K562 (cell line): ENCODE measurements around the gene GSK3B. TPM values are rescaled to one million over a fixed set of nuclear protein-coding genes. Genes with fewer than 3 reads are reported as not detected.

Experiments
- ELF1 ChIP-seq: fragments of 200-800 bp; sonication (Bioruptor generic); IDR thresholded peaks from 2 replicates; pipeline ENCODE4 v1.6.1; 2016; ENCODE audit warnings: missing genetic modification characterization, missing compliant biosample characterization
- HNRNPH1 ChIP-seq: fragments of 200-400 bp; formaldehyde crosslinking; optimal IDR thresholded peaks from 2 replicates; pipeline ENCODE3; 2017; ENCODE audit warnings: low read depth, mild to moderate bottlenecking, low read length, moderate library complexity
- KDM4B ChIP-seq, 2 experiments: fragments of 450-650 bp in 1 of 2; sonication (generic) in 1 of 2; IDR thresholded peaks; 2 replicates each; pipeline ENCODE4 v1.6.1; 2016 to 2017; ENCODE audit warnings: borderline replicate concordance in 2 of 2, antibody characterized with exemption in 1 of 2, low read depth in 1 of 2, mild to moderate bottlenecking in 1 of 2
- NFRKB ChIP-seq: fragments of 450-650 bp; IDR thresholded peaks from 2 replicates; pipeline ENCODE4 v1.6.1; 2016; ENCODE audit warnings: low read depth
- PRPF4 ChIP-seq: fragments of 200-400 bp; formaldehyde crosslinking; IDR thresholded peaks from one replicate; pipeline ENCODE4 v1.6.1; 2017; ENCODE audit warnings: low read length, low read depth, mild to moderate bottlenecking; ENCODE audit not compliant: insufficient read depth, poor library complexity, severe bottlenecking
- SUPT5H ChIP-seq: fragments of 450-650 bp; IDR thresholded peaks from 2 replicates; pipeline ENCODE4 v1.6.1; 2016
- ZC3H4 ChIP-seq: sonication (generic); formaldehyde crosslinking; IDR thresholded peaks from 2 replicates; pipeline ENCODE4 v1.9.0; 2021; ENCODE audit warnings: missing genetic modification reagents, borderline replicate concordance
- ZNF444 ChIP-seq: fragments of 250-450 bp; sonication (Bioruptor Pico); IDR thresholded peaks from 2 replicates; pipeline ENCODE4 v1.4.0; 2020; ENCODE audit warnings: mild to moderate bottlenecking, moderate library complexity
- polyA plus RNA-seq, 8 experiments: library from polyadenylated mRNA; depleted of rRNA in 4 of 8; stranded (reverse) in 5 of 8; unstranded in 3 of 8; fragments of >200 nt; fragmentation: Nextera tagmentation in 2 of 8; fragmentation: Illumina TruSeq in 1 of 8; extraction: Ambion mirVana in 2 of 8; extraction: Trizol in 1 of 8; gene quantifications; 2 replicates each; pipeline versions ENCODE4 v1.2.1 to v1.2.3, GENCODE V29; 2011 to 2014; ENCODE audit warnings: inconsistent platforms in 1 of 8, missing spikeins in 1 of 8
- total RNA-seq, 7 experiments: library from RNA; depleted of rRNA in 6 of 7; stranded (reverse); fragments of >200 nt in 6 of 7; fragmentation: Illumina TruSeq in 2 of 7; extraction: Trizol in 2 of 7; gene quantifications; 2 replicates each; pipeline versions ENCODE4 v1.2.1 to v1.2.3, GENCODE V29; 2011 to 2021; ENCODE audit warnings: low replicate concordance in 1 of 7
- TF ChIP-seq, protein P1 (sequence below): sonication (generic); formaldehyde crosslinking; IDR thresholded peaks from 2 replicates; pipeline ENCODE4 v1.8.0; 2022; ENCODE audit warnings: missing genetic modification reagents, mild to moderate bottlenecking, moderate library complexity, borderline replicate concordance
- TF ChIP-seq, protein P2 (sequence below): IDR thresholded peaks from 2 replicates; pipeline ENCODE4 v1.6.1; 2016; ENCODE audit warnings: missing genetic modification characterization, missing compliant biosample characterization
- TF ChIP-seq, protein P3 (sequence below), 2 experiments: IDR thresholded peaks; 2 replicates each; pipeline ENCODE4 v1.6.1; 2012; ENCODE audit warnings: improper control_type of control experiment in 2 of 2, low read depth in 2 of 2, low read length in 2 of 2, borderline replicate concordance in 1 of 2

GSK3B gene
- total and polyA plus RNA-seq, 9 of the 15 experiments (the other 6 are each of a cell fraction or from before 2014, with no cell fraction given), result 4.7 to 25.0 (median 18.7) TPM

DNA sequence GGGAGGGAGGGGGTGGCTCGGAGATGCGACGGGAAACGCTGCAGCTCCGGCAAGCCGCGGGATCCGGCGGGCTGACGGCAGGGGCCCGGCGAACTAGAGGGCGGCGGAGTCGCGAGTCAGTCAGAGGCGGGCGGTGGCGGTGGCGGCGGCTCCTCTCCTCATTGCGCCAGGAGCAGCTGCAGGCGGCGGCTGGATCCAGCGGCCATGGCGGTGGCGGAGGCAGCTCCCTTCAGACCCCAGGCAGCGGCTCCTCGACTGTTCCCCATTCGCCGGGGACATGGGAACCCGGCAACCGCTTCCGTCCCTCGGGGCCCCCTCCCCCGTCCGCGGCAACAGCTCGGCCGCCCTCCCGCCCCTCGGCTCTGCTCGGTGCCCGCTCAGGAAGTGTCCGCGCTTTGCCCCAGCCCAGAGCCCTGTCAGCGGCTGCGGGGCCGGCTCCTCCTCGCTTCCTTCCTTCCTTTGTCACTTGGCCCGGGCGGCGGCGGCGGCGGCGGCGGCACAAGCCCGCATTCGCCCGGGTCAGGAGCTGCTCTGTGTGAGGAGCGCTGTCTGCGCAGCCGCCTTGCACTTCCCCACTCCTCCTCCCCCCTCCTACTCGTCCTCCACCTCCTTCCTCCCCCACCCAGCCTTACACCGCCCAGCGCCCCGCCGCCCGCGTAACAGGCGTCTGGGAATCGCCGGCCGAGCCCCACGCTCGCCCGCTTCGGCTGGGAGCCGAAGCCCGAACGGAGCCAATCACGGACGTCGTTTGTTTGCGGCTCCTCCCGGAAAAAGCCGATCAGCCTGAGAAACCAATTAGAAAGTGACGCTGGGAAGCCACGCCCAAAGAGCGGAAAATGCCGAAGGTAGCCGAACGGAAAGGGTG, at the start of gene GSK3B (continued):
- TF ChIP-seq KDM4B (IDR thresholded peaks at IDR 0.05; ENCODE audit: borderline replicate concordance in 2 of 2, low read depth in 1 of 2) (peak in 1 of 2 experiments; percentile 26; a peak in 1 of 4 replicates), ZC3H4 (CRISPR knock-in tag) (no peak), SUPT5H (peak; percentile 85), ELF1 (tag) (0 out of 2 replicates have a peak, but pooled peaks have one; percentile 11), NFRKB (peak; percentile 86), PRPF4 (peak; percentile 71), HNRNPH1 (peak; percentile 86), ZNF444 (peak; percentile 84; the same call in 1 of the 2 replicates)
- TF ChIP-seq, protein P1, sequence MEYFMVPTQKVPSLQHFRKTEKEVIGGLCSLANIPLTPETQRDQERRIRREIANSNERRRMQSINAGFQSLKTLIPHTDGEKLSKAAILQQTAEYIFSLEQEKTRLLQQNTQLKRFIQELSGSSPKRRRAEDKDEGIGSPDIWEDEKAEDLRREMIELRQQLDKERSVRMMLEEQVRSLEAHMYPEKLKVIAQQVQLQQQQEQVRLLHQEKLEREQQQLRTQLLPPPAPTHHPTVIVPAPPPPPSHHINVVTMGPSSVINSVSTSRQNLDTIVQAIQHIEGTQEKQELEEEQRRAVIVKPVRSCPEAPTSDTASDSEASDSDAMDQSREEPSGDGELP (CRISPR knock-in tag), result peak; percentile 40; the same call in 1 of the 2 replicates
- TF ChIP-seq, protein P2, sequence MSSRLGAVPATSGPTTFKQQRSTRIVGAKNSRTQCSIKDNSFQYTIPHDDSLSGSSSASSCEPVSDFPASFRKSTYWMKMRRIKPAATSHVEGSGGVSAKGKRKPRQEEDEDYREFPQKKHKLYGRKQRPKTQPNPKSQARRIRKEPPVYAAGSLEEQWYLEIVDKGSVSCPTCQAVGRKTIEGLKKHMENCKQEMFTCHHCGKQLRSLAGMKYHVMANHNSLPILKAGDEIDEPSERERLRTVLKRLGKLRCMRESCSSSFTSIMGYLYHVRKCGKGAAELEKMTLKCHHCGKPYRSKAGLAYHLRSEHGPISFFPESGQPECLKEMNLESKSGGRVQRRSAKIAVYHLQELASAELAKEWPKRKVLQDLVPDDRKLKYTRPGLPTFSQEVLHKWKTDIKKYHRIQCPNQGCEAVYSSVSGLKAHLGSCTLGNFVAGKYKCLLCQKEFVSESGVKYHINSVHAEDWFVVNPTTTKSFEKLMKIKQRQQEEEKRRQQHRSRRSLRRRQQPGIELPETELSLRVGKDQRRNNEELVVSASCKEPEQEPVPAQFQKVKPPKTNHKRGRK (tag), result no peak
- TF ChIP-seq, protein P3, sequence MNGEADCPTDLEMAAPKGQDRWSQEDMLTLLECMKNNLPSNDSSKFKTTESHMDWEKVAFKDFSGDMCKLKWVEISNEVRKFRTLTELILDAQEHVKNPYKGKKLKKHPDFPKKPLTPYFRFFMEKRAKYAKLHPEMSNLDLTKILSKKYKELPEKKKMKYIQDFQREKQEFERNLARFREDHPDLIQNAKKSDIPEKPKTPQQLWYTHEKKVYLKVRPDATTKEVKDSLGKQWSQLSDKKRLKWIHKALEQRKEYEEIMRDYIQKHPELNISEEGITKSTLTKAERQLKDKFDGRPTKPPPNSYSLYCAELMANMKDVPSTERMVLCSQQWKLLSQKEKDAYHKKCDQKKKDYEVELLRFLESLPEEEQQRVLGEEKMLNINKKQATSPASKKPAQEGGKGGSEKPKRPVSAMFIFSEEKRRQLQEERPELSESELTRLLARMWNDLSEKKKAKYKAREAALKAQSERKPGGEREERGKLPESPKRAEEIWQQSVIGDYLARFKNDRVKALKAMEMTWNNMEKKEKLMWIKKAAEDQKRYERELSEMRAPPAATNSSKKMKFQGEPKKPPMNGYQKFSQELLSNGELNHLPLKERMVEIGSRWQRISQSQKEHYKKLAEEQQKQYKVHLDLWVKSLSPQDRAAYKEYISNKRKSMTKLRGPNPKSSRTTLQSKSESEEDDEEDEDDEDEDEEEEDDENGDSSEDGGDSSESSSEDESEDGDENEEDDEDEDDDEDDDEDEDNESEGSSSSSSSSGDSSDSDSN (IDR thresholded peaks at IDR 0.05; ENCODE audit: borderline replicate concordance in 1 of 2, low read depth in 2 of 2, low read length in 2 of 2), result peak in 1 of 2 experiments; percentile 76; a peak in 2 of 4 replicates
